ENCODE results near the gene SMAP2.

The SMAP2 gene

DNA sequence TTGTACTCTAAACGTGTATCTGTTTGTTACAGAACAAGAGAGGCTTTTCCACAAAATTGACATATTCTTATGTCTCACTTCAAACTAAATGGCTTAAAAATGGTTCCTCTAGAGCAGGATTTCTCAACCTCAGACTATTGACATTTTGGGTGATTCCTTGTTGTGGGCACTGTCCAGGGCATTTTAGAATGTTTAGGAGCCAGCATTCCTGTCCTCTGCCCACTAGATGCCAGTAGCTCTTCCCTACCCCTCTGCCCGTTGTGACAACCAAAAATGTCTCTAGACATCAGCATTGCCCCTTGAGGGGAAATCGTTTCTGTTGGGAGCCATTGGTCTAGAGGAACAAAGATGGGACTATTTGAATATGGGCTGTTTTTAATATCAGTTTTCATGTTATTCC is 17.3 kb downstream of the SMAP2 start:
- DNase-seq (ENCODE audit: low read depth in 2 of 2), result no peak

DNA sequence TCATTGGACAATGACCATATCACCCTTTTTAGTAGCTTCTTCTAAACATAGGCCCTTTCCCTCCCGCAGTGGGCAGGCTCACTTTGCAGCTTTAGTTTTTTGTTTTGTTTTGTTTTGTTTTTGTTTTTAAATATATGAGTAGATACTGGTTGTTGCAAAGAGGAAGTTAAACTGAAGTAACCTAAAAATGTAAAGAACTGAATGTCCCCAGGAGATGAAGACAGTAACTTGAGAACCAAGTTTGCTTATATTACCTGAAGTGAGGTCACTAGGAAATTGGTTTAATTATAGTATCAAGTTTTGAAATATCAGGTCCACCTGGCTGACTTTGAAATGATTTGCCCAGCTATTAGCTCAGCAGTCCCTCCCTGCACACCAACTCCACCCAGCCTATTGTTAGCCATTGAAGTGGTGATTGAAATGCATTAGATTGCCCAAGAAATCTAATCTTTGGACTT is 18.2 kb downstream of the SMAP2 start:
- no peak for DNase-seq (ENCODE audit: low read depth in 2 of 2)

DNA sequence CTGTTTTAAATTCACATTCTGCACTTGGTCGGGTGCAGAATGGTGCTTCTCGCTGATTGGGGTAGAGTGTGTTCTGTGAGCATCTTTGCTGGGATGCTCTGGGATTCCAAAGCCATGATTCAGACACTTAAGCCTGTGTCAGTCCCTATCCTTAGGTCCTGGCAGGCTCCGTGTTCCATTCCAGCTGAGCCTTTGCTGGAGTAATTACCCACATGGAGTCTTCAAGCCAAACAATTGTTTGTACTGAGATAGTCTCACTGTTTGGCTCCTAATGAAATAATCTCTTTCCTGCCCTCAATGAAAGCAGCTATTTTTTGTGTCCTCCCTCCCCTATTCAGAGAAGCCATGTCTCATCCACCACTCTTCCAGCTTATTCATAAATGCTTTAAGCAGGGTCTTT is 18.7 kb downstream of the SMAP2 start:
- DNase-seq (ENCODE audit: low read depth in 2 of 2), result no peak

DNA sequence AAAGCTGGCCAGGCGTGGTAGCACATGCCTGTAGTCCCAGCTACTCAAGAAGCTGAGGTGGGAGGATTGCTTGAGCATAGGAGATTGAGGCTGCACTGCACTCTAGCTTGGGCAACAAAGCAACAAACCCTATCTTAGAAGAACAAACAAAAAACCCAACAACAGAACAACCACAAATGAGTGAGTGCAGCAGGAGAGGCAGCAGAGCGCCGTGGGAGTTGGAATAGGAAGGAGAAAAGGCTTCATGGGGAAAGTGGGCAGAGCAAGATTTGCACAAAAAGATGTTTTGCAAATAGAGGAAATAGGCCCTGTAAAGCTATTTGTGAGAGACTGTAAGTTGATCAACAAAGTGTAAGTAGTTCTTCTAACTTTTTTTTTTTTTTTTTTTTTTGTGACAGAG is 19.6 kb downstream of the SMAP2 start:
- no peak for DNase-seq (ENCODE audit: low read depth in 2 of 2)

DNA sequence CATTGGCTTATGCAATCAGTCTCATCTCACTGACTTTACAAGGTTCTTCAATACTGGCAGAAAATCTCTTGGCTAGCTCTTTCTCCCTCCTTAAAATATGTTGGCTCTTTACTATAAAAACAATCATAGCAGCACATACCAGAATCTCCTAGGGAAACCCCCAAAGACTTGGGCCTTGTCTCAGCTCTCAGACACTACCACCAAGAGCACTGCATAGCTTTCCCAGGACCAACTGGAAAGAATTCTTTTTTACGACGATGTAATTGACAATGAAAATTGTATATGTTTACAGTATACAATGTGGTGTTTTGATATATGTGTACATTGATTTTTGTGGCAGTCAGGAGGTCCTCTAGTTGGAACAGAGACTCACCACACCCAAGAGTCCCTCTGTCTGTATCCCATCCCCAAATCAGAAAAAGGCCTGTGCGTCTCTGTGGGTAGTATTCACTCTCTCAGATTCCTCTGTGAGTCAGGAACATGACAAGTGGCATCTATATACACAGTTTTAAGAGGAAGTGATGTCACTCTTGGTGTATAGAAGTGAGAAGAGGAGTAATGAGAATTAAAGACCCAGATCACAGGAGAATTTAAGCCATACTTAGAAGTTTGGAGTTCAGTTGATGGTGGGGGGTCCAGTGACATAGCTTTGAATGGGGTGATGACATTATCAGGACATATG is 21.1 kb downstream of the SMAP2 start:
- no peak for DNase-seq (ENCODE audit: low read depth in 2 of 2)

- no peak for DNase-seq (ENCODE audit: low read depth in 2 of 2)
These were observed 22.0 kb downstream of the SMAP2 start for GRCh38 chr1:40395190-40396175.

- no peak for DNase-seq (ENCODE audit: low read depth in 2 of 2)
These were observed 22.9 kb downstream of the SMAP2 start for GRCh38 chr1:40396420-40396819.

DNA sequence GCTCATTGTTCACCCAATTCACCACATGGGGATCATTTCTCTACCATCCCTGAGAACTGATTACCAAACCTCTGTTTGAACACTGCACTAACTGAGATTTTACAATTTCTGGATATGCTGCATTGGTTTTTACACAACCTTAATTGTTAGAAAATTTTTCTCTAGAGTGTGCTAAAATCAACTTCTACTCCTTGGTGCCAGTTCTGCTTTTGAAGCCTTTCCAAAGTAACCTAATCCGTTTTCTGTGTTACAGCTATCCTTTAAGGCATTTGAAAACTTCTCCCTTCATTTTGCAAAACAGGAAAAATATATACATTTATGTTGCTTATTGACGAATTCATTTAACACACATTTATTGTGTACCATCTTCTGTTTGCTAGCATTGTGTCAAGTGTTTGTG is 23.7 kb downstream of the SMAP2 start:
- DNase-seq (ENCODE audit: low read depth in 2 of 2), result no peak

- no peak for DNase-seq (ENCODE audit: low read depth in 2 of 2)
These were observed 26.6 kb downstream of the SMAP2 start for GRCh38 chr1:40399984-40400704.

DNA sequence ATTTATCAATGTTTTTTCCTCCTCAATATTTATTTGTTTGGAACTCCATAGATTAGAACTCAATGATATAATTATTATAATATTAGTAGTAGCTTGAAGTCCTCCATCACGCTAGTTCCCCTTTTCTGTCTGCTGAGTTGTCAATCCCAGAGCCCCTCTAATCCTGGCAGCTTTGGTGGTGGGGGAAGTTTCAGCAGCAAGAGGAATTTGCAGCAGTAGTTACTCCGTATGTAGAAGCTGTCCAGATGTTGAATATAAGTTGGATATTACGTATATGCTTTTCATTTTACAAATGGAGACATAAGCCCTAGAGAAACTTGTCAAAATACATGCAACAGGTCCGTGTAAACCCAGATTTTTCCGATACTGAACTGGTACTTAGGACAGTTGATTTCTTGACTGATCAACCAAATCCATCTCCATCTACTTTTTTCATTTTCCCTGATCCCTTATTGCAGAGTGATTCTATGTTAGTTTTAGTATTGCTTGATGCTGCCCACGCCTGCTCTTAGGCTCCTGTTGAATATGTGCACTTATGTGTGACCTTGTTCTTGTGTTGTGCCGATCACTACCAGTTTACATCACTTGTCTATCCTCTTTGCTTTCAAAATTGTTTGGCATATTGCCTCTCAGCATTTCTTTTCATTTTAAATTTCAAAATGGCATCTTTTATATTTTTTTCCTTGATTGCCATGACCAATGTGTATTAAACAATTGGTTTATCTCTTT is 28.1 kb downstream of the SMAP2 start:
- DNase-seq (ENCODE audit: low read depth in 2 of 2), result no peak

DNA sequence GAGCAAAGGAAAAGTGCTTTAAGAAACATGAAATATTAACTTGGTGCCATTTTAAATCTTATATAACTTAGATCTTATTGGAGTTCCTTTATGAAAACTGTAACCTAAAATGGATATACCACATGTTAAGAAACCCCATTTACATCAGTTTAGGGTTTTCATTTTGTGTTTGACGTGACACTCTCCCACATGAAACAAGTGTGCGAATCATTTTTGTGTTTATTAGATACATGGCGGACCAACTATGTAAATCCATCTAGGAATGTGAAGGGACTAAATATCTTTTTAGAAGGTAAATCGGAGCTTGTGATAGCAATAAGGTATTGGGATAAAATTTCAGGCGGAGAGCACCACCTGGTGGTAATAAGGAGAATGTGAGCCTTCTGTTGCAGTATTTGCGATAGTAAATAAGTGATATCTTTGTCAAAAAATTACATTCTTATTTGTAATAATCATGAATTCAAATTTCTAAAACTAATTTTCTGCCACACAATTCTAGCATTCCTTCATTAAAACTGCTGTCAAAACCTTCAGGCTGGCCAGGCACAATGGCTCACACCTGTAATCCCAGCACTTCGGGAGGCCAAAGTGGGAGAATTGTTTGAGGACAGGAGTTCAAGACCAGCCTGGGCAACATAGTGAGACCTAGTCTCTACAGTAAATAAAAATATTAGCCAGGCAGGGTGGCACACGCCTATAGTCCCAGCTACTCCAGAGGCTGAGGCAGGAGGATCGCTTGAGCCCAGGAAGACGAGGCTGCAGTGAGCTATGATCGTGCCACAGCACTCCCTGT is 31.3 kb downstream of the SMAP2 start:
- DNase-seq (ENCODE audit: low read depth in 2 of 2), result no peak

GRCh38 chr1:40405812-40406211 is 32.3 kb downstream of the SMAP2 start:
- no peak for DNase-seq (ENCODE audit: low read depth in 2 of 2)

DNA sequence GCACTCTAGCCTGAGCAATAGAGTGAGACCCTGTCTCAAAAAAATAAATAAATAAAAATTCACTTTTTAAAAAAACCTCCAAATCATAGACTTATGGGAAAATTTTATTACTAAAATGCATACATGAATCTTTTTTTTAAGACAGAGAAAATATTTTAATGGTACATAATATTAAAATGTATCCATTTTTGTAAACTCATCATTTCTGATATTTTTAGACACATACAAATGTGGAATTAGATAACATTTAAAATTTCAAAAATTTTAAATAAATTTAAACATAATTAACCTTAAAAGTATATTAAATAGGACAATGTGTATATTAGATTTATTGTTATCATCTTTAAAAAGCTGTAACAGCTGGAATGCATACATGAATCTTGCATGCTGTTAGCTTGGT is 33.9 kb downstream of the SMAP2 start:
- DNase-seq (ENCODE audit: low read depth in 2 of 2), result no peak

DNA sequence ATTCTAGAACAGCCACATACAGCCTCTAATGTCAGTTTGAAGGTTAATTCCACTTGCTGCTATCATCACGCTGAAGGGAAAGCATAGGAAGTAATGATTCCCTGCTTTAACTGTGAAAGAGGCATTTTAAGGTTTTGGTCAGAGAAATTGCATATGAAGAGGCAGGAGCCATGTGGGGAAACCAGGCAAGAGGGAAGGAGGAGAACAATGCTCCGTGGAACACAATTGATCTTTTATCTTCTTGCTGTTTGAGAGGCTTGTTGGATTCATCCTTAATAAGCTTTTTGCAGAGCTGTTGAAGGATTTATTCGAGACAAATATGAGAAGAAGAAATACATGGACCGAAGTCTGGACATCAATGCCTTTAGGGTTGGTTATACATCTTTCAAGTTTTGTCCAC is 35.9 kb downstream of the SMAP2 start:
- DNase-seq (ENCODE audit: low read depth in 2 of 2), result no peak

GRCh38 chr1:40411294-40411693 is 37.8 kb downstream of the SMAP2 start:
- DNase-seq (ENCODE audit: low read depth in 2 of 2), result no peak

DNA sequence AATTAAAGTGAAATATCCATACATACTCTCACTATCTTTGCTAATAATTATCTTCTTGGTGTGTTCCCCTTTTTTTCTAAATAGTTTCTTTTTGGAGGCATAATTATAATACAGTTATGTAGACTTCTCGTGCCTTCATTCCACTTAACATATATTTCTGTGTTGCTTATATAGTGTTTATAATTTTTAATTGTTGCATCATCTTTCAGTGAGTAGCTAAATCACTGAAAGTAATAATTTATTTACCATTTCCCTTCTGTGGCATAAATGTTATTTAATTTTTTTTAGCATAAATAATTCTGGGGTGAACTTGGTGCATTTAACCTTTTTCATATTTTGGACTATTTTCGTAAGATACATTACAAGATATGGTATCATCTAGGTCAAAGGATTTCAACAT is 38.3 kb downstream of the SMAP2 start:
- no peak for DNase-seq (ENCODE audit: low read depth in 2 of 2)

- no peak for DNase-seq (ENCODE audit: low read depth in 2 of 2)
These were observed 40.2 kb downstream of the SMAP2 start for GRCh38 chr1:40413527-40414252.

- DNase-seq (ENCODE audit: low read depth in 2 of 2), result no peak
These were observed 40.8 kb downstream of the SMAP2 start for GRCh38 chr1:40414331-40414730.

DNA sequence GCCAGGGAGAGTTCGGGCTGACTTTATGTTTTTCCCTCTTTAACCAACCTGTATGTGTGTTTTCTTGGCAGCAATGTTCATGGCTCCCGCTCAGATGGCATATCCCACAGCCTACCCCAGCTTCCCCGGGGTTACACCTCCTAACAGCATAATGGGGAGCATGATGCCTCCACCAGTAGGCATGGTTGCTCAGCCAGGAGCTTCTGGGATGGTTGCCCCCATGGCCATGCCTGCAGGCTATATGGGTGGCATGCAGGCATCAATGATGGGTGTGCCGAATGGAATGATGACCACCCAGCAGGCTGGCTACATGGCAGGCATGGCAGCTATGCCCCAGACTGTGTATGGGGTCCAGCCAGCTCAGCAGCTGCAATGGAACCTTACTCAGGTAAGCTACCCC is 43.2 kb downstream of the SMAP2 start:
- DNase-seq (ENCODE audit: low read depth in 2 of 2), result no peak
